Measurements from ENCODE around the gene FBXO21.
"Not testable (repeated sequence)": the region's sequence is repeated elsewhere in the genome, so short reads cannot be mapped to it uniquely, and the experiment has no call there.

FBXO21 gene, protein sequence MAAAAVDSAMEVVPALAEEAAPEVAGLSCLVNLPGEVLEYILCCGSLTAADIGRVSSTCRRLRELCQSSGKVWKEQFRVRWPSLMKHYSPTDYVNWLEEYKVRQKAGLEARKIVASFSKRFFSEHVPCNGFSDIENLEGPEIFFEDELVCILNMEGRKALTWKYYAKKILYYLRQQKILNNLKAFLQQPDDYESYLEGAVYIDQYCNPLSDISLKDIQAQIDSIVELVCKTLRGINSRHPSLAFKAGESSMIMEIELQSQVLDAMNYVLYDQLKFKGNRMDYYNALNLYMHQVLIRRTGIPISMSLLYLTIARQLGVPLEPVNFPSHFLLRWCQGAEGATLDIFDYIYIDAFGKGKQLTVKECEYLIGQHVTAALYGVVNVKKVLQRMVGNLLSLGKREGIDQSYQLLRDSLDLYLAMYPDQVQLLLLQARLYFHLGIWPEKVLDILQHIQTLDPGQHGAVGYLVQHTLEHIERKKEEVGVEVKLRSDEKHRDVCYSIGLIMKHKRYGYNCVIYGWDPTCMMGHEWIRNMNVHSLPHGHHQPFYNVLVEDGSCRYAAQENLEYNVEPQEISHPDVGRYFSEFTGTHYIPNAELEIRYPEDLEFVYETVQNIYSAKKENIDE

GRCh38 chr12:117190210-117190781 is at the start of gene FBXO21:
Gene FBXO21, minus strand, starts transcription at chr12:117190470. Its CDS starts 14 bp downstream, at chr12:117190456.
- DNase-seq: peak; percentile 68 to 86

DNA sequence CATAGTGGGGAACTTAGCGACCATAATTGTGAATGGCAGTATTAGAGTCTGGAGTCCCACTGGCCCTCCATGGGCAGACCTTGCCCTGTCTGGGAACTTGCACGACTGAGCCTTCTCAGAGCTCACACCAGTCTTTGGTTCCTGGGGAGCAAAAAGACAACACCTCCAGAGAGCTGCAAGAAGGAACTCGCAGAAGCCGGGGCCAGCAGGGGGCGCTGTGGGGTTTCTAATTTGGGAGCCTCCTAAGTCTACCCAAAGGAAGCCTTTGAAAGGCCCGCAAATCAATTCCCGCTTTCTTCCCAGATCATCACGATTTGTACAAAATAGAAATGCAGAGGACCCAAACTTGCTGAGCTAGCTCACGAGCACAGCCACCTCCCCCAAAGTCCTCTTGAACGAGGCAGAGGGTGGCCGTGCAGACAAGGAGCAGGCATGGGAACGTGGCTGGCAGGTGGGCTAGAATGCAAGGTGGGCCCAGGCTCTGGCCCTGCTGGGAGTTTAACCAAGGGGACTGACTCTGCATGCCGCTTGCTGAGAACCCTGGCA is 46.3 kb upstream of the FBXO21 start:
- peak; percentile 34 to 89 for DNase-seq

DNA sequence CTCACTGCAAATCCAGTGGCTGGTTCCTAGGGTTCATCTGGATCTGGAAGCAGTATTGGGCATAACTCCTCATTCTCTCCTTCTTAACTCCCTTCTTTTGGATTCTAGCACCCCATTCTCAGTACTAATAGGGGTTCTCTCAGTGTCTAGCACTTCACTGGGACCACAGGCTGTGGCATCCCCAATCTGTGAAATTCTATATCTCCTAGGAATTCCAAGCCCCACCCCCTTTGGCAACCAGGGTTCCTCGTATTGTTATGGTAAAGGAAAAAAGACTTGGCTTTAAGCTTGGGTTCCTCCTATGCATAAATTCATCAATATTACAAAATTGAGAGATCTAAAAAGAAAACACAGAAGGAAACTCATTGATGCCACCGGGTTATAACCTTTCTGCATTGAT is 45.0 kb upstream of the FBXO21 start:
- no peak for DNase-seq

DNA sequence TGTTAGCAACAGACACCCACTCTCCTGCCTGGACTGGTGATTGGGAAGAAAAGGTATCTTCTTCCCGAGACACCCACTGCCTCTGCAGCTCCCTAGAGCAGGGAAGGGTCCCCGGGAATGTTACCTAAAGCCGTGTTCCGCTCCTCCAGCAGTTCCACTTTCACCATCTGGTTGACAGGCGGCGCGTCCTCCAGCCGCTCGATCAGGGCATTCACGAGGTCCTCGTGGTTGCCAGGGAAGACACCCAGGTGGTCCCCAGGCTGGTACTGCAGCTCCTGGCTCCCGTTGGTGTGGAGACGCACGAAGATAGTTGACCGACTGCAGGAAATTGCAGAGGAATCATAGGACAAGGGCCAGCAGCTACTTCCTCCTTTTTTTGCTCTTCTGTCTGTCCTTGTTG is 44.2 kb upstream of the FBXO21 start:
- no peak for DNase-seq

DNA sequence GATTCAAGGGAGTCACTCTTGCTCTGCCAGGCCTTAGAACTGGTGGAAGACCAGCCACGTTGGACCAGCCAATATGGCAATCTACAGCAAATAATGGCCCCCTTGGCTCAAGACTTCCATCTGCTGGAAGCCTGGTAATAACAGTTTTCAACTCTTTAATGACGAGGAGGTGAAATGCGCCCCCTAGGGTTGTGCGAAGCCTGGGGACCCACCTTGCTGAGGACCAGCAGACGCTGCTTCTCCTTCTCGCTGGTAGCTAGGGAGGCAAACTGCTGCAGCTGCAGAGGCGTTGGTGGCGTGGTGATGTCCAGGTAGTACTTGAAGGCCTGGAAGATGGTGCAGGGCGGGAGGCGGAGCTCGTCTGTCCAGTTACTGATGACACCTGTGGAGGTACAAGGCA is 41.5 kb upstream of the FBXO21 start:
- DNase-seq: no peak

- DNase-seq: no peak
These were observed 38.0 kb upstream of the FBXO21 start for GRCh38 chr12:117228239-117228638.

- DNase-seq: no peak
These were observed 36.9 kb upstream of the FBXO21 start for GRCh38 chr12:117227000-117227653.

DNA sequence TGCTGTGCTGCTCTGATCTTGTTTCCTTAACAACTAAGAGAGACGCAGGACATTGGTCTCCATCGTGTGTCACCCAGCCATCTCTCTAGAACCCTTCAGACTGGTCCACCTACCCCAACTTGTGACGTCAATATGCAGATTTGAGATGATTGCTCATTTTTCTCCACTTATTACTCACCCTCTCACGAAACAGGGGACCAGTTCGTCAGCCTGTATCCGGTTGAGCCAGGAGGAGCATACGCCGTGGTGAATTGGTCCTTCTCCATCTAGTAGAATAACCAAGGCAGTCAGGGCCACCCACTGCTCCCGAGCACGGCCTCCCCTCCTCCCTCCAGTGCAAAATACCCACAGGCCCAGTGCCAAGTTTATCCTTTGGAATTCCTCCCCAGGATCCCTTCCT is 36.2 kb upstream of the FBXO21 start:
- DNase-seq: no peak

DNA sequence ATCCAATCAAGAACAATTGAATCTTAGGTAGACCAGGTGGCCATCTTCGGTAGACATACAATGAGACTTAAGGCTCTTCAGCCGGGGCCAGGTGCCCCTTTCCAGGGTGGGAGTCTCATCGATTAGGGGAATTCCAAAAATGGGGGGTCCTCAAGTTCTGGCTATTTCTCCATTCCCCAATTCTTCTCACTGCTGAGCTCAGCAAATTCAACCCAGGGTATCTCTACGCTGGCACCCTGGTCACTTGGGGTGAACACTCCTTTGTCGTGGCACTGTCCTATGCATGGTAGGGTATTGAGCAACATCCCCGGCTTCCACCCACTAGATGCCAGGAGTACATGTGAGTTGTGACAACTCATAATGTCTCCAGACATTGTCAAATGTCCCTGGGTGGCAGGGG is 34.9 kb upstream of the FBXO21 start:
- no peak for DNase-seq

DNA sequence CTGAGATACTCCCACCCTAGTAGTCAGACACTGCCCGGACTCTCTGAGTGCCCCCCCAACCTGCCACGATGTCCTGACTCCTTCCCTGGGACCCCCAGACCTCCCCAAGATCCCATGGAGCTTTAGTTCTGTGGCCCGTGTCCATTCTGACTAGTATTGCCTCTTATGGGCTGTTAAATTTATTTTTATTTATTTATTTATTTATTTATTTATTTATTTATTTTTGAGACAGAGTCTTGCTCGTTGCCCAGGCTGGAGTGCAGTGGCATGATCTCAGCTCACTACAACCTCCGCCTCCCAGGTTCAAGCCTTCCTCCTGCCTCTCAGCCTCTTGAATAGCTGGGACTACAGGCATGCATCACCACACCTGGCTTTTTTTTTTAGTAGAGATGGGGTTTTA is 30.7 kb upstream of the FBXO21 start:
- DNase-seq: not testable (repeated sequence)

DNA sequence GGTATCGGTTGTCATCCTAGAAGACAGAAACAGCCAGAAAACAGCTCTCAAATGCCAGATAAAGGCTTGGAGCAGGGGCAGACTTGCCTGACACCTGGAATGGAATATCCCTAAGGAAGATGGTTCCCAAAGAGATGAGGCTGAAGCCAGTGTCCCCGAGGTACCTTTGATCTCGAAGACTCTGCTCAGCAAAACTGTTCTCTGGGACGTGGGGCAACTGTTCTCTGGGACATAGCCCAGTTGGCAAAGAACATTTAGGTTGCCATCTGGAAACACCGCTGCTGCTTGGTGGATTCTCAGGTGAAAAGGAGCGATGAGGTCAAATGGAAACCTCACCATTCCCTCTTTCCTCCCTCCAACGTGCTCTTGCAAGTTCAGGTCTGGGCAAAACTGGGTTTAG is 27.9 kb upstream of the FBXO21 start:
- DNase-seq: no peak

DNA sequence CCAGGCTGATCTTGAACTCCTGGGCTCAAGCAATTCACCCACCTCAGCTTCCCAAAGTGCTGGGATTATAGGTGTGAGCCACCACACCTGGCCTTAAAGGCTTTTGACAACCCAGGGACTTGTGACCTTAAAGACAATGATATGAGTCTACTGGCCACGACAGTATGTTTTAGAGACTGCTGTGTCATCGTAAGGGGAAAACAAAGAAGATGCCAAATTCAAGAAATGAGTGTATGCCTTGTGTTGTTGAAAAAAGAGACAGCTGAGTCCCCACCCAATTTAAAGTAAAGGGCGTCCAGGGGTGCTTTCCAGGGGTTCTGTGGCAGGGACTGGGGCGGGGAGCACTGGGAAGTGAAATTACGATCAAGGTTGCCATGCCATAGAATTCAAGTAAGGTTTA is 26.4 kb upstream of the FBXO21 start:
- no peak for DNase-seq

DNA sequence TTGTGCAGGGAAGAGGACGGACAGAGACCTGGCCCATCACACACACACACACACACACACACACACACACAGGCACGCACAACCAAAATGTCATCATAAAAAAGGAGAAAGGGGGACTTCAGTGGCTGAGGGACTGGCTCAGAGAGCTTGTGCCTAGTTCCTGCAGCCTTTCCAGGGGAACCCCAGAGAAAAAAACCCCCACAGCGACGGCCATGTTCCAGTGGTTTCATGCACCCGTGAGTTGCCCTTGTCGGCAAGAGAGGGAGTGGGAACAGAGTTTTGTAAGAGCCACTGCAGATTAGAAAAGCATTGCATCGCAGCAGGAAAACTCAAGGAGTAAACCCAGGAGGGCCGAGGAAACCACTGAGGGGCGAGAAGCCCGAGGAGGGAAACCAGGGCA is 24.5 kb upstream of the FBXO21 start:
- no peak for DNase-seq

DNA sequence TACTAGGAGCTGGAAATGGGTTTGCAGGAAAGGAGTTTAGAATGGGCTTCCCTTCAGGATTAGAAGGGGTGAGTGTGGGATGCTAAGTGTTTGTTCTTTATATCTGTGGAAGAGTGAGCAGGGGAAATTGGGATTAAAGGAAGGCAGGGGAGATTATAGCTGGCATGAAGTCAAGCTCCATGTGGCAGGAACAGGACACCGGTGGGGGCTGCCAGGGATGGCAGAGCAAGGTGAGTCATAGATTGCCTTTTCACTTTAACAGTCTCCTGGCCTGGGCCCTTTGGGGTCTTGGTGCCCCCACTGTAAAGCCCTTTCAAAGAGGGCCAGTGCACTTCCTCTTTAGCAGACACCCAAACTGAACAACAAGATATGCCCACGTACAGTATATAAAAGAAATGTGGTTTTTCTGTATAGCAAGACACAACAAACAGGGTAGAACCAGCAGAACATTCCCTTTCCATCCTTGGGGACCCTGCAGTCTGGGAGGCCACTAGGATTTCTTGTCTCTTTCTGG is 23.1 kb upstream of the FBXO21 start:
- DNase-seq: no peak

GRCh38 chr12:117212563-117213190 is 22.4 kb upstream of the FBXO21 start:
- DNase-seq: peak in 1 of 2 donors; percentile 85

- no peak for DNase-seq
These were observed 20.1 kb upstream of the FBXO21 start for GRCh38 chr12:117210266-117210918.

- DNase-seq: no peak
These were observed 19.4 kb upstream of the FBXO21 start for GRCh38 chr12:117209626-117210025.

- no peak for DNase-seq
These were observed 18.7 kb upstream of the FBXO21 start for GRCh38 chr12:117208811-117209455.

DNA sequence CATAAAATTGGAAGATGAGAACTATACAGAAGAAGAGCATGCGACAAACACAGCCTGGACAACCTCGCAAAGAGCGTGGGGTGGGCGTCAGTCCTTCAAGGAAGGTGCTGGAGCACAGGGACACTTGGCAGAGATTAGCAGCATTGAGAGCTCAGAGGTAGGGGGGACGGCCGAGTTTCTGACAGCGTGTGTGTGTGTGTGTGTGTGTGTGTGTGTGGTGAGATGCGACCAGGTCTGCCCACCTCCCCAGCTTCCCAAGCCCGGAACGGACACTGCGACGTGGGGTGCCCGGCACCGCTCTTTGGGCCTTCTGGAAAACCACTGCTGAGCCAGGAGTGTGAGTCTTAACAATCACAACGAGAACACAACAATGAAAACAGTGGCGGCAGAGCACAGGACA is 17.9 kb upstream of the FBXO21 start:
- no peak for DNase-seq

DNA sequence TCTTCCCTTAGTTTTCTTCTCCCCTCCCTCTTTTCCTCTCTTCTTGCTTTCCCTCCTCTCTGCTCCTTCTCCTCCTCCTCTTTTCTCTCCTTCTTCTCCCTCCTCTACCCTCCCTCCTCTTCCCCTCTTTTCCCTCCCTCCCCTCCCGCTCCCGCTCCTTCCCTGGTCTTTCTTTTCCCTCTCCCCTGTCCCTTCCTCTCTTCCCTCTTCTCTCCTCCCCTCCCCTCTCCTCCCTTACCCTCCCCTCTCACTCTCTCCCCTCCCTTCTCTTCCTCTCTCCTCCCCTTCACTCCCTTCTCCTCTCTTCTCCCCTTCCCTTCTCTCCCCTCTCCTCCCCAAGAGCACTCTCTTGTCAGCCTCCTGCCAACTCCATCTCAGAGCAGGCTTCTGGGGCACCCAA is 17.4 kb upstream of the FBXO21 start:
- no peak for DNase-seq

- no peak for DNase-seq
These were observed 12.3 kb upstream of the FBXO21 start for GRCh38 chr12:117202556-117202955.

DNA sequence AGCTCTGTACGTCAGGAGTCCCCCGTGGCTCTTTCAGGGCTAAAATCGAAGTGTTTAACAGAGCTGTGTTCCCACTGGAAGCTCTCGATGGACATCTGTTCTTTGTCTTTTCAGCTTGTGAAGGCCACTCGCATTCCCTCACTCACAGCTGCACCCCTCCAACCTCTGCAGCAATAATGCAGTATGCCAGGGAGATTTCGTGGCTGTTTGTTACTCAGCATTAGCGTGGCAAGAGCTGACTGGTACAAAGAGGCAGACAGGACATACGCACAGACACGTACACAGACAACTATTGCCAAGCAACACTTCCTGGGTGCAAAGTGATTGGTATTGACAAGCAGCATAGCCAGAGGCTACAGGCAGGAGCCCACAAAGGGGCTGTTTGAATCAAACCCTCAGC is 11.8 kb upstream of the FBXO21 start:
- DNase-seq: no peak
